GM18861 (cell line): Measurements from ENCODE around the gene CFAP161.
"Not testable (repeated sequence)": the region's sequence is repeated elsewhere in the genome, so short reads cannot be mapped to it uniquely, and the experiment has no call there.

ENCODE experiments used
- ATAC-seq: cut with Tn5 transposase; IDR thresholded peaks from one replicate; pipeline ENCODE4 v1.9.1; 2021; ENCODE audit not compliant: unreplicated experiment

Gene CFAP161

DNA sequence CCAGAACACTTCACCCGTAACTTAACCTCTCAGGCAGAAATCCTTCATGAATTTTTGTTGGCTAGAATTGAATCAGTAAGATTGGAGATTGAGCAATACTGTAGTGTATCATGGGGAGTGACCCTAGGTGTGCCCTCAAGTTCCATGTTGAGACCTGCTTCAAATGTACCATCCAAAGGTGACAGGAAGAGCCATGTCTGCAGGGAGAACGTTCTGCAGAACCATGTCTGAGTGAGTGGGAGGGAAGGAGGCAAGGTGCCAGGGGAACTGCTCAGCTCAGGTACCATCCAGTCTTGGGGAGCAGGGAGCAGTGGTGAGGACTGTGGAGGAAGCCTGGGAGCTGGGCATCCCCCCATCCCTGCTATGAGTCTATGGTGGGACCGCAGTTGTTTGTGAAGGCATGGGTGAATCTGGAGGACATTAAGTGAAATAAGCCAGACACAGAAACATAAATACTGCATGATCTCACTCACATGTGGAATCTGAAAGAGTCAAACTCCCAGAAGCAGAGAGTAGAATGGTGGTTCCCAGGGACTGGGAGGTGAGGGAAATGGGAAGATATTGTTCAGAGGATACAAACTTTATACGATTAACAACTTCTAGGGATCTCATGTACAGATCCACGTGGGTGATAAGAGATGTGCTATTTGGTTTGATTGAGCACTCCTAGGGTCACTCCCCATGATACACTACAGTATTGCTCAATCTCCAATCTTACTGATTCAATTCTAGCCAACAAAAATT is 23.3 kb downstream of the CFAP161 start:
- no peak for ATAC-seq

DNA sequence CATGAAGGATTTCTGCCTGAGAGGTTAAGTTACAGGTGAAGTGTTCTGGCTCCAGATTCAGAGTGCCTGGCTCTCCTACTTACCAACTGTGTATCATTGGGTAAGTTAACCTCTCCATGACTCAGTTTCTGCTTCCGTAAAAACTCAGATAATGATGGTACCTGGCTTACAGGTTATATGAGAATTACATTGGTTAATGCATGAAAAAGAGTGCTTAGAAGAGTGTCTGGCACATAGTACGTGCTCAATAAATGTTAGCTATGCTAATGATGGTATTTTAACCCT is 23.8 kb downstream of the CFAP161 start:
- no peak for ATAC-seq

DNA sequence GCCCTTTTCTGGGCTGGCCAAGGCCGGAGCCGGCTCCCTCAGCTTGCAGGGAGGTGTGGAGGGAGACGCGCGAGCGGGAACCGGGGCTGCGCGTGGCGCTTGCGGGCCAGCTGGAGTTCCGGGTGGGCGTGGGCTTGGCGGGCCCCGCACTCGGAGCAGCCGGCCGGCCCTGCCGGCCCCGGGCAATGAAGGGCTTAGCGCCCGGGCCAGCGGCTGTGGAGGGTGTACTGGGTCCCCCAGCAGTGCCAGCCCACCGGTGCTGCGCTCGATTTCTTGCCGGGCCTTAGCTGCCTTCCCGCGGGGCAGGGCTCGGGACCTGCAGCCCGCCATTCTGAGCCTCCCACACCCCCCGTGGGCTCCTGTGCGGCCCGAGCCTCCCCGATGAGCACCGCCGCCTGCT is 24.5 kb downstream of the CFAP161 start:
- ATAC-seq, result not testable (repeated sequence)

DNA sequence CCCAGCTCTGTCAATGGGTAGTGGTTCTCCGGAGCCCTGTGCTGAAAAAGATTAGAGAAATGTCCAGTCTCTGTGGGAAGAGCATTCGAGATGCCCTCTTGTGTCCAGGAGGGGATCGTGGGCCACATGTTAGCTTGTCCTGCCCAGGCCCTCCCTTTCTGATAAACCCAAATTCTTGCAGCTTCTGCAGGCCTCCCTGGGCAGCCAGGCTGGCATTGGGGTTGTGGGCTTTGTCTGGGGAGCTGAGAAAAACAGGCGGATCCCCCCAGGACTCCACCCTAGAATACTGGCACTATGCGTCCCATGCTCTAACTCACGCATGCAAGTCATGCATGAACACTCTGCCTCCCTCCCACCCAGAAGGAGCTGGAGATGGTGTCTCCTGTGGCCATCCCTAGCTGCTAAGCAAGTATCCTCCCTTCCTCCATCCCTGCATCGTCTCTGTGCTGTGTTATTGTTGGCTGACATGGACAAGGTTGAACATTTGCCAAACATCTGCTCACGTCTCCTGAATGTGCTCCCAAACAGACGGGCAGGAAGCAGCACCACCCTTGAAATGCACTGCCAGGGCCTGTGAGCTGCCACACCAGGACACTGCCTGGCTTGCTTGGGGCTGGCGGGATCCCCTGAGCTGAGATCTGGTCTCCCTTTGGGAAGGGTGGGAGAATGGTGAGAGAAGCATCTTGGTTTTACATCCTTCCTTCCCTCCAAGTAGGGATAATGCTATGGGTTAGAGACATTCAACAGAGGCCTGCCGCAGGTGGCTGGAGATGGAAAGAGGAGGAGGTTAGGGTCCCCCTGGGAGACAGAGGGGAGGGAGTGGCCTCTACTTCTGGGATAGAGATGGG is 26.5 kb downstream of the CFAP161 start:
- no peak for ATAC-seq

DNA sequence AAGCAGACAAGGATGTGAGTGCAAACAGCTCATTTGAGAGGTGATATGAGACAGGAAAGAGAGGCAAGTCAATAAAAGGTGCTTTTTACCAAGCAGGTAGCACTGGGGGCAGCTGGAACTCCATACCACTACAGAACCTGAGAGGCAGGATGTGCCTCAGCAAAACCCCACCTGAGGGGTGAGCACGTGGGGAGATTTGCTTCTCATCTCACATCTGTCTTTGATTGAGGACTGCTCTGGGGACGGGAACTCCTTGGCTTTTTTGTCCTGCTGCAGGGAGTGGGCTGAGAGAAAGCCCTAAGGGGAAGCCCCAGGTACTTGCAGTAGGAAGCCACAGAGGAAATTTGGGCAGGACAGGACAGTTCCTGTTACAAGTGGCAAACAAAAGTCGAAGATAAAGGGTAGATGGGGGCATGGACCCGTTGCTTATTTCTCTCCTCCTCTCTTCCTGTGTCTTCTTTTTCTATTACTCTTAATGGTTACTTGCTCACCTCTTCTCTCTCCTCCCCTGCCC is 27.1 kb downstream of the CFAP161 start:
- ATAC-seq, result no peak

DNA sequence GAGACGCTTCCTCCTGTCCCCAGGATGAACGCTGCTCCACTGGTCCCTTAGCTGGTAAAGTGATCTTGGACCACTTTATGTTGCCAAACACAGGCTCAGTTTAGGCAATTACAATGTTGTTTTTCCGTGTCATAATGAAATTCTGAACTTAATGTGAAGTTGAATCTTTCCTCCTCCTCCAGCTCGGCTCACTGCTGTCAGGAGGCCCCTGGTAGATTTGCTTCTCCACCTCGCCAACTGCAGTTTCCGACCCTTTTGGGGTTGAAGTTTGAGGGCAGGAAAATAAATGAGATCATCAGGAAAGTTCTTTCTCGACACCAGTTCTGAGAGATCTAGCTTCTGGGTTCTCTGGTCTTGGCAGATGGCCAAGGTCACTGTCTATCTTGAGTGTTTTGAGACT is 27.8 kb downstream of the CFAP161 start:
- ATAC-seq, result no peak

DNA sequence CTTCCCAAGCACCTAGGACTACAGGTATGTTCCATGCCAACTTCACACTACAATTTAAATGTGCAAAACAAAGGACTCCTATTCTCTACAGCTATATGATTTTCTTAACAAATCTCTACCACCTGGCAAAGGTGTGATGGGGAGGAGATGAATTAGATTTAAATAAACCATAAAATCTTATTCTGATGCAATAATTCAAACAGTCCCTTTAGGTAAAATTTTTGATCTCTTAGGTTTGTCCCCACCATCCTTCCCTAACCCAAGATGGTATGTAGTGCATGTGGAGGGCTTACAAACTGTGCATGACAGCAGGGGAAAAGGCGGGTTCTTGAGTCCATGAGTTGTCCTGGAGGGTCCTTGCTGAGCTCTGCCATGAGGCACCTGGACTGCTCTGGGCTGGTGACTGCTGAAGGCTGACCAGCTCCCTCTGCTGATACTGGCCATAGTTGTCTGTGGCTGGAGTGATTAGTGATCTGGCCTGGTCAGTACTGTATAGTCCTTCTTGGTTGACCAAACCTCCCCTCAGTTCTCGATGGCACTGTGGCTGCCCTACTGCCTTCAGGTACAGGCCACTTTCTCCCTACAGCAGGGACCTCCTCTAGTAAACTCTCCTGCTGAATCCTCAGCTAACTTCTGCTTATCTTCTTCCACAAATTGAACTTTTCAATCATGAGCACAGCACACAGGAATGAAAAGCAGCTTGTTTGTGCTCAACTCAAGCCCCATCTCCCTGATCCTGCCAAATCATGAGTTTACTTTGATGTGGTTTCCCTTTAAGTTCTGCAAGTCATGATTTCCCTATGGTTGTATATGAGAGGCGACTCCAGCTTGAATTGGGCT is 30.1 kb downstream of the CFAP161 start:
- ATAC-seq, result no peak

DNA sequence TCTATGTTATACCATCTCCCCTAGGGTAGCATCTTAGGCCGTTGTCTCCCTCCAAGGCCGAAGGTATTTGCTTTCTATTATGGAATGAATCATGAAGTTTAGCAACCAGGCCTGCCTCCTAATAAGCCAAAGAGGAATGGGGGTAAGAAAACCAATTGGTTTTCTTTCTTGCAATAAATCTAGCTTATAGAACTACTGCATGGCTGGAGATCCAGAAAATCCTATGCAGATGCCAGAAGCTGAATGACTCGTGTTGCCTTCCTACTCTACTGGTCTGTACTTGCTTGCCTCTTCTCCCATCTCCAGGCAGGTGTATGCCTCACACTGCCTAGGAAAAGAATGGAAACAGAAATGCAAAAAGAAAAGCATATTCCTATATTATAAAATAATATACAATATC is 31.5 kb downstream of the CFAP161 start:
- ATAC-seq, result no peak

DNA sequence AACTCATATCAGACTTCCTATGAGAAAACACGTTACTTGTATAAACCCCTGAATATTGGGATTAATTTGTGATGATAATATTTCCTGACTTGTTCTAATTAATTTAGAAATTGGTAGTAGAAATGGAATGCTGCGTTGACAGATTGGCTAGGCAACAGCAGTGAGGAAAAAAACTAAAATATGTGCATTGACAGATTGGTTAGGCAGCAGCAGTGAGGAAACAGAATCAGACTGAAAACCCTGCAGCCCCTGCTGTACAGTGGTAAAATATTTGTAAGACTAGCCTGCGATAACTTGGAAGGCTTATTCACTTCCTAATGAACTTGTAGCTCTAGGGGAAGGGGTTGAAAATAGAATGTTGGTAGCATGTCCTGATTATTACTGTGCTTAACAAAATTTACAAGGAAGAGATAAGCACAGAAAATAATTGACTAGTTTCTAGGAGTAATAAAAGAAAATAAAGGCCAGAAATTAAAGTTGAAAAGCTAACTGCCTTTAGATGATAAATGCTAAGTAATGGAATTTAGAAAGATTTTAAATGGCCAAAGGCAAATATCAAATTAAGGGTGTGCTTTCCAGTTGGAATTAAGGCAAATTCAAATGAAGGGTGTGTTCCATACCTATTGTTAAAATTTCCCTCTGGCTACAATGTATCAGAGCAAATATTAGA is 32.7 kb downstream of the CFAP161 start:
- no peak for ATAC-seq

DNA sequence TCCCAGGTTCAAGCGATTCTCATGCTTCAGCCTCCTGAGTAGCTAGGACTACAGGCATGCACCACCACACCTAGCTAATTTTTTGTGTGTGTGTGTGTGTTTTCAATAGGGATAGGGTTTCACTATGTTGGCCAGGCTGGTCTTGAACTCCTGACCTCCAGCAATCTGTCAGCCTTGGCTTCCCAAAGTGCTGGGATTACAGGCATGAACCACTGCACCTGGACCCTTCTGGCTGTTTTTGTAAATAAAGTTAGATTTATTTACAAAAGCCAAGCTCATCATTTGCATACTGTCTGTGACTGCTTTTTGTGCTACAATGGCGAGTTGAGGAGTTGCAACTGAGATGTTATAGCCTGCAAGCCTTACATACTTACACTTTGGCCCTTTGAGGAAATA is 34.1 kb downstream of the CFAP161 start:
- ATAC-seq, result no peak

DNA sequence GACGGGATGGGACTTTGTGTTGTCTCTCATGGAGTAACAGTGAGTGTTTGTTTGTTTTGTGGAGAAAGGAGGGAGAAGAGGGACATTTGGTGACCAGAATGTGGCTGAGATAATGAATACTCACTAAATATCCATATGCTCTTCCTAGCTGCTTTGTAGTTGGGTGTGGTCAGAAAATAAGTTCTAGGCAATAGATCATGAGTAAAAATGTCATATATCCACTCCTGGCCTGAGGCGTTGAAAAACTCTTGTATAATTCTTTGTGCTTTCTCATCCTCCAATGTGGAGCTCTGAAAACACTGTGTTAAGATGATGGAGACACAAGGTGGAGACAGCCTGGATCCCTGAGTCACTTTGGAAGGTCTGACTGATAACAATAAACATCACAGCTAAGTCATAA is 34.6 kb downstream of the CFAP161 start:
- ATAC-seq, result no peak

DNA sequence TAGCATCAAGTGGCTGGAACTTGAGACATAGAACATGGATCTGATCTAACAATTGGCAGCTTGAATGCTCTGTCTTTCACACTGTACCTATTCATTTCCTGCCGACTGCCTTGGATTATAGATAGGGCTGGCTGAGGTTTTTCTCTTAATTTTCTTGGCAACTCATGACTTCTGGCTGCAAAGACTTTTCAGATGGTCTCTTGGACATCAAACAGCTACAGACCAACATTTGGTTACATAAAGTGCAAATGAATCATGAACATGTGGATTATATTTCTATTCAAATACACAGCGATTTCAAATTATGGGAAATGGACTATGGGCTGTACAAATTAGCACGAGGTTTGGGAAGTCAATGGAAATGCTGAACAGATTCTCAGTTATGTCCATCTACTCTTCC is 36.4 kb downstream of the CFAP161 start:
- ATAC-seq, result no peak

DNA sequence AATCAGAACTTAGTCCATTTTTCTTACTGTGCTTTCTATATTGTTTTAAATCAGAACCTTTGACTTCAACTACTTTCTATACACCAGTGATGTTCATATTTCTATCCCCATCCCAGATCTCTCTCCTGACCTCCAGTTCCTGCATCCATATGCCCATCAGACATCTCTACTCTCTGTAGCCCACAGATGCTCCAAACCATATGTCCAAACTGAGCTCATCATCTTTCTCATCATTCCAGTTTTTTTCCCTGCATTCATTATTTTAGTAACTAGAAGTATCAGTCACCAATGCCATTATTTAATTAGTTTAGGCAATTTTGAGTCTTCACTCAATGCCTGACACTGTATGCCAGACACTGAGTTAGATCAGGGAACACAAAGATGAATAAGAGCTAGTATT is 37.2 kb downstream of the CFAP161 start:
- no peak for ATAC-seq

DNA sequence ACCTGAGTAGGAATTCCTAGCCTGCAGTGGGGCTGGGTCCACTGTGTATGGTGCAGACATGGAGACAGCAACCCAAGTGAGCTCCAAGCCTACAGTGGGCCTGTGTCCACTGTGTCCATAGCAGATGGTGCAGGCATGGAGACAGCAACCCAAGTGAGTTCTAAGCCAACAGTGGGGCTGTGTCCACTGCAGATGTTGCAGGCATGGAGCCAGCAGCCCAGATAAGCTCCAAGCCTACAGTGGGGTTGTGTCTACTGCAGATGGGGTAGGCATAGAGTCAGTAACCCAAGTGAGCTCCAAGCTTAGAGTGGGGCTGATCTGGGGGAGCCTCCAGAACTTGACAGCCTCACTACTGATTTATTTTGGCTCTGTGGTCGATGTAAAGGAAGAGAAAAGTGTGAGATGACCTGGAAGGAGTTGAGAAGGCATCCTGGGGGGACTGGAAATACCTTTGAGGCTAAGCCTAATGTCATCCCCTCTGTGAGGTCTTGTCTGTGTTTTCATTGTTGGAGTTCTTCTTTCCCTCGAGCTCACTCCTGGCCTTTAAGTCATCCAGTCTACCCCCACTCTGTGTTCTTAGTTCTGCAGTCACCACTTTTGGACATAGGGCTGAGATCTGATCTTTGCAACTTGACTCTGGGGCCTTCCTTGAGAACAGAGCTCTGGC is 40.2 kb downstream of the CFAP161 start:
- no peak for ATAC-seq

DNA sequence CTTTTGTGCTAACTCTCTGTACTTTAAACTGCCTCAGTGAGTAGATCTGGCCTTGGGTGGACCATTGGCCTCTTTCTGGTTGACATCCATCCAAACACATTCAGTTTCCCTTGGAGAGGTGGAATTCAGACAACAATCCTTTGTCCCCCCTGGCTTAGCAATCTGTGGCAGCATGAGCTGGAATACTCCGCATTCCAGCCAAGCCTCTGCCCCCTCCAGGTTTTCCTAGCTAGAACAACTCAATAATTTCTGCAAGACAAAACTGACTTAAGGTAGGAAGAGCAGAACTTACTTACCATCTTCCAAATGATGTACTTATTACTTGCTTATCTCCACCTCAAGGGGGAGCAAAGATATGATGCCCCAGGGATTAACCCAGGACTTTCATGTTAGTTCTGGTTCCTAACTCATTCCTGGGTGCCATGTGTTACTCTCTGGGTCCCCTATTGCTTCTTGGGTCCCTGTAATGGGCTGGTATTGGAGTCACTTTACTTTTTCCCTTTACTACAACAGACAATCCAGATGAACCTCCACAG is 40.8 kb downstream of the CFAP161 start:
- no peak for ATAC-seq

DNA sequence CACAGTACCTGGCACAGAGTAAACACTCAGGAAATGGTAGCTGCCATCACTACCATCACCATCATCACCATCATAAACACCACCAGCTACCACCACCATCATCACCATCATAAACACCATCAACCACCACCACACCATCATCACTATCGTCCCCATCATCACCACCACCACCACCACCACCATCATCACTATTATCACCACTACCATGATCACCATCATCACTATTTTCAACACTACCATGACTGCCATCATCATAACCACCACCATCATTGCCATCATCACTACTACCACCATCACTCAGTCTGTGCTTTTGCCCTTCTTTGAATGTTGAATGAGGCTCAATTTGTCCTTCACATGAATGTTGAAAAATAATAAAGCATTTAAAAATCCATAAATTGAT is 41.4 kb downstream of the CFAP161 start:
- ATAC-seq, result no peak

DNA sequence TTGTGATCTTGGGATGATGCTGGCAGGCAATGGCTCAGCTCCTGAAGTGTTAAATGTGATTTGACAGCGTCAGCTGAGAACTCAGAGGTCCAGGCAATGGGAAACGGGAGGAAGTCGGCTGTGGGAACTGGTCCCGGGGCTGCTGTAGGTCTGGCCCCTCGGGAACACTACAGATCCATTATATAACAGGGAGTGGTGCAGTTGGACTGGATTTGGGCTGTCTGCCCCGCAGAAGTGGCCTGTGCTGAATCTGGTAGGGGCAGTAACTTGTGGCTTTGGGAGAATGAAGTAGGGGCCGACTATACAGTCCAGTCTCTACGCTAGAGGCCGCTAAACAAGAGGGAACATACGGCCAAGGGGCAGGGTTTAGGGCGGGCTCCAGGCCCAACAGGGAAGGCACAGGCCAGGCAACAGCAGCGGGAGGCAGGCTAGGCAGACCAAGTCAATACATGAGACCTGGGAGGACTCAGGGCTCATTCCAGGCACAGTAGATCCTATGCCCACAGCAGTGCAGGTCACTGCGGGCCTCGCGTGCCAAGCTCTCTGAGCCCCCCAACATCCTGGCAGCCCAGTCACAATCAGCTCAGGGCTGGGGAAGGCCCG is 42.3 kb downstream of the CFAP161 start:
- no peak for ATAC-seq

DNA sequence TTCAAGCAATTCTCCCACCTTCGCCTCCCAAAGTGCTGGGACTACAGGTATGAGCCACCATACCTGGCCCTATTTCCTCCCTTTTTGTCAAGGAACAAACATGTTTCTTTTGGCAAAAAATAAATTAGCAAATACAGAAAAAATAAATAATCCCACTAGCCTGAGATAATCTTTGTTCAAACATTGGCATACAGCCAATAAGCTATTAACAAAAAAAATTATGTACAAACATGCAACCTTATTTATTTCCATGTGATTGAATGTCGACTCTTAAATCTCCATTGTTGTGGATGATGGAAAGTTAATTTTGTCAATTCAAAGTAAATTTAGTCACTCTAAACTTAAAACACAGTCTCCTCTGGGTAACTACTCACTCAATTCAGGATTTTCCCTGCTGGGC is 44.3 kb downstream of the CFAP161 start:
- no peak for ATAC-seq

DNA sequence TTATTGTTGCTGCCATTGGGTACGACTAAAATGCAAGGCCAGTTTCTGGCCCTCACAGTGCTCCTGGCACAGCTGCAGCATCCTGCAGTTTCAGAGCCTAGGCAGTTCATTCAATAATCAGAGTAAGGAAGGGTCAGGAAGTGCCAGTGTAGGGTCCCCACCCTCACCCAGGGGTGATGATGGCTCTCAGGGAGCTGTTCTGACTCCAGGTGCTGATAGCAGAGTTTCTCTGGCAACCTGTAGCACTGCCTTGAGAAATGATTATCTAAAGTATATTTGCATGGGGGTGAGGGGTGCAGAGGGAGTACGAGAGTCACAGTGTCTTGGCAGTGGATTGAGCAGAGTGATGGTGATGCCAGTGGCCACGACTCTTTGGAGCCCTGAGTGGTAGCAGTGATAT is 47.1 kb downstream of the CFAP161 start:
- no peak for ATAC-seq
